ENCODE data around the gene EYA2.

- TF ChIP-seq POLR2A (IDR thresholded peaks at IDR 0.05) (no peak), CTCF (IDR thresholded peaks at IDR 0.05) (no peak)
Measured at GRCh38 chr20:47236639-47236900, 341.9 kb downstream of the EYA2 start.
